OCI-LY7 (cell line): ENCODE data around the gene CAPN14.

Source experiments
- EZH2phosphoT487 ChIP-seq: fragments of 200-600 bp; sonication (generic); IDR thresholded peaks from 2 replicates; pipeline ENCODE4 v1.6.1; 2018; ENCODE audit warnings: low read depth, borderline replicate concordance, mild to moderate bottlenecking, mixed run types, antibody characterized with exemption, low read length, moderate library complexity, mixed read lengths
- TF ChIP-seq, protein P1 (sequence below): fragments of 200-600 bp; sonication (generic); conservative IDR thresholded peaks from 2 replicates; pipeline ENCODE4 v1.5.1; 2014; ENCODE audit warnings: mild to moderate bottlenecking, antibody characterized with exemption, low read length, moderate library complexity, mixed read lengths

DNA sequence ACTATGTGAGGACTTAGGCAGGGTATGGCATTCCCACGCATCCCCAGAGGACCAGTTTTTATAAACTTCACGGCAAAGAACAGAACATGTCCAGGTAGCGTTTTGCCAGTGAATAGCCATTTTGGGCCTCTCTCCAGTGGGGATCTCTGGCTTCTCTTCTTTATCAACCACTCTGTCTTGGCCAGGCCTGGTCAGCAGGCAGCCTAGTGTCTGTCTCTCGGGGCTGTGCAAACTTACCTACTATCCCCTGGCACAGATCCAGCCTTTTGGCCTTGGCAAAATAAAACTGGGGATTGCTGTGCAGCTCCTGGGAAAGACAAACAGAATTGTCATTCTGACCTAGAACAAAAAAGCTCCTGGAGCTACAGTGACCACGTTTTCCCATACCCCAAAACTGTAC, 14.5 kb downstream of the CAPN14 start:
- TF ChIP-seq, protein P1, sequence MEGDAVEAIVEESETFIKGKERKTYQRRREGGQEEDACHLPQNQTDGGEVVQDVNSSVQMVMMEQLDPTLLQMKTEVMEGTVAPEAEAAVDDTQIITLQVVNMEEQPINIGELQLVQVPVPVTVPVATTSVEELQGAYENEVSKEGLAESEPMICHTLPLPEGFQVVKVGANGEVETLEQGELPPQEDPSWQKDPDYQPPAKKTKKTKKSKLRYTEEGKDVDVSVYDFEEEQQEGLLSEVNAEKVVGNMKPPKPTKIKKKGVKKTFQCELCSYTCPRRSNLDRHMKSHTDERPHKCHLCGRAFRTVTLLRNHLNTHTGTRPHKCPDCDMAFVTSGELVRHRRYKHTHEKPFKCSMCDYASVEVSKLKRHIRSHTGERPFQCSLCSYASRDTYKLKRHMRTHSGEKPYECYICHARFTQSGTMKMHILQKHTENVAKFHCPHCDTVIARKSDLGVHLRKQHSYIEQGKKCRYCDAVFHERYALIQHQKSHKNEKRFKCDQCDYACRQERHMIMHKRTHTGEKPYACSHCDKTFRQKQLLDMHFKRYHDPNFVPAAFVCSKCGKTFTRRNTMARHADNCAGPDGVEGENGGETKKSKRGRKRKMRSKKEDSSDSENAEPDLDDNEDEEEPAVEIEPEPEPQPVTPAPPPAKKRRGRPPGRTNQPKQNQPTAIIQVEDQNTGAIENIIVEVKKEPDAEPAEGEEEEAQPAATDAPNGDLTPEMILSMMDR, result no peak
- no peak for TF ChIP-seq EZH2phosphoT487
